OCI-LY1 (cell line): Measurements from ENCODE around the gene PRR5.

ENCODE experiments used
- CTCF ChIP-seq: fragments of 200-600 bp; sonication (generic), shearing (Covaris generic); IDR thresholded peaks from 2 replicates; pipeline ENCODE4 v1.5.1; 2017; ENCODE audit warnings: mild to moderate bottlenecking, antibody characterized with exemption, low read length, moderate library complexity, mixed read lengths
- EZH2 ChIP-seq: fragments of 200-600 bp; sonication (generic), shearing (Covaris generic); IDR thresholded peaks from 2 replicates; pipeline ENCODE4 v1.8.0; 2017; ENCODE audit warnings: borderline replicate concordance, mixed run types, mild to moderate bottlenecking, antibody characterized with exemption, low read length, moderate library complexity, mixed read lengths

- no peak for TF ChIP-seq CTCF
- TF ChIP-seq EZH2: no peak
These were observed 57.0 kb downstream of the PRR5 start for GRCh38 chr22:44759001-44759400.
